ENCODE measurements around the gene EBI3. TPM values are rescaled to one million over a fixed set of nuclear protein-coding genes. Genes with fewer than 3 reads are reported as not detected.
"Not testable (repeated sequence)": the region's sequence is repeated elsewhere in the genome, so short reads cannot be mapped to it uniquely, and the experiment has no call there.

EBI3 gene
- total RNA-seq, 2 experiments from 2014 or later: not detected

- no peaks in the 10 kb centered on the region for H3K9me3 Mint-ChIP-seq
- Histone ChIP-seq H3K9me3 (ENCODE audit: control insufficient read depth in 1 of 2, insufficient read depth in 1 of 2, low read length in 2 of 2) (peaks cover 0 to 13% of the 10 kb centered on the region in 2 experiments), H3K36me3 (ENCODE audit: insufficient read depth, low read length) (no peaks in the 10 kb centered on the region), H3K4me3 (ENCODE audit: low read length) (no peak overlapping the region), H3K27me3 (ENCODE audit: control insufficient read depth in 1 of 2, insufficient read depth in 2 of 2, low read length in 2 of 2) (no peaks in the 10 kb centered on the region), H3K27ac (ENCODE audit: low read depth in 1 of 2, low read length in 2 of 2) (no peak overlapping the region), H3K4me1 (ENCODE audit: insufficient read depth, low read length) (peaks cover 10% of the 10 kb centered on the region)
- H3K4me1 Mint-ChIP-seq (ENCODE audit: low read depth): peaks cover 10% of the 10 kb centered on the region
- POLR2A ChIA-PET: no interaction called here
- ATAC-seq (ENCODE audit: poor library complexity) (no peak), DNase-seq (peak in 1 of 14 experiments; percentile 25)
- intact Hi-C loops (cut with DNase I, micrococcal nuclease): no loop called here
- no peaks in the 10 kb centered on the region for H3K36me3 Mint-ChIP-seq (ENCODE audit: low read depth)
- H3K27me3 Mint-ChIP-seq: no peaks in the 10 kb centered on the region
- no peak for TF ChIP-seq CTCF (IDR thresholded peaks at IDR 0.05)
- CTCF ChIA-PET: no interaction called here
- no peak overlapping the region for H3K4me3 Mint-ChIP-seq
- H3K27ac Mint-ChIP-seq: no peak overlapping the region
These were observed 11.7 kb upstream of the EBI3 start for GRCh38 chr19:4217429-4218264.

GRCh38 chr19:4218523-4218922 lies 10.8 kb upstream of the EBI3 start:
- ATAC-seq (ENCODE audit: poor library complexity); H3K36me3 ChIP-seq (ENCODE audit: insufficient read depth, low read length); H3K36me3 Mint-ChIP-seq (ENCODE audit: low read depth); CTCF ChIA-PET; DNase-seq; H3K27me3 ChIP-seq (ENCODE audit: control insufficient read depth in 1 of 2, insufficient read depth in 2 of 2, low read length in 2 of 2); POLR2A ChIA-PET; H3K27ac ChIP-seq (ENCODE audit: low read depth in 1 of 2, low read length in 2 of 2); H3K4me3 Mint-ChIP-seq; H3K4me1 Mint-ChIP-seq (ENCODE audit: low read depth); H3K27ac Mint-ChIP-seq; intact Hi-C loops (cut with DNase I, micrococcal nuclease); H3K9me3 Mint-ChIP-seq; H3K4me3 ChIP-seq (ENCODE audit: low read length); H3K27me3 Mint-ChIP-seq: not testable (repeated sequence)
- Histone ChIP-seq H3K4me1 (ENCODE audit: insufficient read depth, low read length) (peaks cover 10% of the 10 kb centered on the region), H3K9me3 (ENCODE audit: control insufficient read depth in 1 of 2, insufficient read depth in 1 of 2, low read length in 2 of 2) (peaks cover 0 to 13% of the 10 kb centered on the region in 2 experiments)

- ChIA-PET CTCF (no interaction called here), POLR2A (no interaction called here)
- peaks cover 0 to 13% of the 10 kb centered on the region in 2 experiments for H3K9me3 ChIP-seq (ENCODE audit: control insufficient read depth in 1 of 2, insufficient read depth in 1 of 2, low read length in 2 of 2)
- no peak overlapping the region for H3K4me3 ChIP-seq (ENCODE audit: low read length)
- TF ChIP-seq CTCF (IDR thresholded peaks at IDR 0.05): no peak
- ATAC-seq (ENCODE audit: poor library complexity) (no peak), DNase-seq (no peak)
- no peak overlapping the region for H3K27ac ChIP-seq (ENCODE audit: low read depth in 1 of 2, low read length in 2 of 2)
- H3K36me3 Mint-ChIP-seq (ENCODE audit: low read depth): no peaks in the 10 kb centered on the region
- peaks cover under 1% of the 10 kb centered on the region for H3K4me1 ChIP-seq (ENCODE audit: insufficient read depth, low read length)
- no peaks in the 10 kb centered on the region for H3K36me3 ChIP-seq (ENCODE audit: insufficient read depth, low read length)
- H3K27me3 Mint-ChIP-seq: no peaks in the 10 kb centered on the region
- H3K4me1 Mint-ChIP-seq (ENCODE audit: low read depth): no peaks in the 10 kb centered on the region
- H3K4me3 Mint-ChIP-seq: no peak overlapping the region
- no peaks in the 10 kb centered on the region for H3K27me3 ChIP-seq (ENCODE audit: control insufficient read depth in 1 of 2, insufficient read depth in 2 of 2, low read length in 2 of 2)
- intact Hi-C loops (cut with DNase I, micrococcal nuclease): no loop called here
- H3K27ac Mint-ChIP-seq: no peak overlapping the region
- H3K9me3 Mint-ChIP-seq: no peaks in the 10 kb centered on the region
These were observed 9.1 kb upstream of the EBI3 start for GRCh38 chr19:4220188-4220587.

- peaks cover 7% of the 10 kb centered on the region for H3K4me1 ChIP-seq (ENCODE audit: insufficient read depth, low read length)
- H3K36me3 ChIP-seq (ENCODE audit: insufficient read depth, low read length): no peaks in the 10 kb centered on the region
- no peak for DNase-seq
- Mint-ChIP-seq H3K27me3 (peaks cover 6% of the 10 kb centered on the region), H3K27ac (no peak overlapping the region), H3K9me3 (no peaks in the 10 kb centered on the region), H3K4me3 (no peak overlapping the region), H3K4me1 (ENCODE audit: low read depth) (no peaks in the 10 kb centered on the region), H3K36me3 (ENCODE audit: low read depth) (no peaks in the 10 kb centered on the region)
- no peak overlapping the region for H3K27ac ChIP-seq (ENCODE audit: low read depth in 1 of 2, low read length in 2 of 2)
- peaks cover 8 to 16% of the 10 kb centered on the region in 2 experiments for H3K27me3 ChIP-seq (ENCODE audit: control insufficient read depth in 1 of 2, insufficient read depth in 2 of 2, low read length in 2 of 2)
- no peak for TF ChIP-seq CTCF (IDR thresholded peaks at IDR 0.05)
- CTCF ChIA-PET: no interaction called here
- POLR2A ChIA-PET: no interaction called here
- H3K9me3 ChIP-seq (ENCODE audit: control insufficient read depth in 1 of 2, insufficient read depth in 1 of 2, low read length in 2 of 2): peaks cover 0 to 5% of the 10 kb centered on the region in 2 experiments
- H3K4me3 ChIP-seq (ENCODE audit: low read length): no peak overlapping the region
- intact Hi-C loops (cut with DNase I, micrococcal nuclease): no loop called here
- no peak for ATAC-seq (ENCODE audit: poor library complexity)
These were observed 4.9 kb upstream of the EBI3 start for GRCh38 chr19:4224470-4224869.
